HG02970 (cell line): ENCODE results near the gene TVP23C.

Source experiments
- ATAC-seq: cut with Tn5 transposase; IDR thresholded peaks from one replicate; pipeline ENCODE4 v1.9.1; 2021; ENCODE audit warnings: mild to moderate bottlenecking, moderate library complexity, moderate number of reproducible peaks; ENCODE audit not compliant: unreplicated experiment, low FRiP score

Gene TVP23C

GRCh38 chr17:15467592-15467991, 95.7 kb downstream of the TVP23C start, which contains the start of gene CDRT4:
Gene CDRT4, minus strand, starts transcription at chr17:15467621. Its CDS starts 27,383 bp downstream, at chr17:15440238.
- no peak for ATAC-seq

GRCh38 chr17:15466131-15466530, 97.2 kb downstream of the TVP23C start:
- ATAC-seq, result no peak

GRCh38 chr17:15465045-15465701, 98.1 kb downstream of the TVP23C start:
- no peak for ATAC-seq

- ATAC-seq, result no peak
Measured at GRCh38 chr17:15464231-15464985, 98.9 kb downstream of the TVP23C start.

GRCh38 chr17:15462976-15463772, 100.1 kb downstream of the TVP23C start:
- no peak for ATAC-seq

- ATAC-seq, result no peak
Measured at GRCh38 chr17:15457723-15458094, 105.6 kb downstream of the TVP23C start.

- ATAC-seq, result no peak
Measured at GRCh38 chr17:15456972-15457722, 106.1 kb downstream of the TVP23C start.

- no peak for ATAC-seq
Measured at GRCh38 chr17:15456496-15456895, 106.8 kb downstream of the TVP23C start.

- no peak for ATAC-seq
Measured at GRCh38 chr17:15454346-15454745, 108.9 kb downstream of the TVP23C start.

- no peak for ATAC-seq
Measured at GRCh38 chr17:15453782-15454181, 109.5 kb downstream of the TVP23C start.

- no peak for ATAC-seq
Measured at GRCh38 chr17:15453246-15453645, 110.0 kb downstream of the TVP23C start.

GRCh38 chr17:15452746-15453145, 110.5 kb downstream of the TVP23C start:
- no peak for ATAC-seq
